Fibroblast of the aortic adventitia (primary cell): ENCODE data around the gene ITIH1. TPM values are rescaled to one million over a fixed set of nuclear protein-coding genes. Genes with fewer than 3 reads are reported as not detected.

Experiments
- DNase-seq: peaks from one replicate; pipeline ENCODE4 v3.0.0-alpha.2; 2010; ENCODE audit warnings: low read depth
- H3K4me3 ChIP-seq: 2 replicates; pipeline ENCODE4 v1.5.1; 2011; ENCODE audit warnings: low read depth, mild to moderate bottlenecking, control low read depth, low read length, moderate library complexity
- CTCF ChIP-seq: IDR thresholded peaks from 2 replicates; pipeline ENCODE4 v1.5.1; 2011; ENCODE audit warnings: mild to moderate bottlenecking, low read length, control low read depth, inconsistent platforms; ENCODE audit not compliant: insufficient read depth
- total RNA-seq: library from RNA; depleted of rRNA; stranded (reverse); fragments of >200 nt; gene quantifications from 2 replicates; pipeline ENCODE4 v1.2.3, GENCODE V29; 2012; ENCODE audit warnings: low replicate concordance

Gene ITIH1
- total RNA-seq, 1 donor = not detected

DNA sequence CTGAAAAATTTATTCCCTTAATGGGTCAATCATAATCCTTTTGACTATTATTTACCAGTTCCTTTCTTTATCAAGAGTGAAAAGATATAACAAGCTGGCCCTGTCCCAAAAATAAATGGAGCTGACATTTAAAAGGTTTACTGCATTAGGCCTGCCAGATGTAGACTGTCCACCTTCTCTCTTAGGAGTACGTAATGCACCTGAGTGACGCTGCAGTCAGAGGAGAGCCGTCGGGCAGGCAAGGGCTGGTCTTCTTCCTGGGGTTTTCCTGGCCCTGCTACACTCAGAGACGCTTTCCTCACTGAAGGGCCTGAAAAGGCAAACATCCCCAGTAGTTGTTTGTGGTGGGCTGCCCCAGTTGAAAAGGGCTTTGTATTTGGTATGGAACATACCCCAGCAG lies 34.2 kb upstream of the ITIH1 start:
- DNase-seq = no peak
- TF ChIP-seq CTCF = no peak
- H3K4me3 ChIP-seq = no peak overlapping the region

- no peak overlapping the region for H3K4me3 ChIP-seq
- DNase-seq = no peak
- no peak for TF ChIP-seq CTCF
Measured at GRCh38 chr3:52743721-52744120, 33.7 kb upstream of the ITIH1 start.

DNA sequence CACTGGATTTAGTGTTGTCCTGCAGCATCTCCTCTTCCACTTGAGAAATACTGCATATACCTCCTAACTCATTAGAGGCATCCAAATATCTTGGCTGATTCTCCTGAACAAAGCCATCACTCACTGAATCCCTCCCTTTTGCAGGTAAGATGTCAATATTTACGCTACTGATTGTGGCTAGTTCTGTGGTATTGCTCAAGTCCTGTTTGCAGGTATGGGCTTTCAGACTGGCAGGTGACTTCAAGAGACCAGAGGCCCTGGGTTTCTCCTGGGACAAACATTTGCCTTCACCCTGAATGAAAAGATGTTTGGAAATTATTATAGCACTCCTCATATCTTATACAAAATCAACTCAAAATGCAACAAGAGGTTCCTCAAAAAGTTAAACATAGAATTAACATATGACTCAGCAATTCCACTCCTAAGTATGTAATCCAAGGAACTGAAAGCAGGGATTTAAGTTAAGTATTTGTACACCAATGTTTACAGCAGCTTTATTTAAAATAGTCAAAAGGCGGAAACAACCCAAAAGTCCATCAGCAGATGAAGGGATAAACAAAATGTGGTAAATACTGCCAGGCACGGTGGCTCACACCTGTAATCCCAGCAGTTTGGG lies 25.2 kb upstream of the ITIH1 start:
- no peak overlapping the region for H3K4me3 ChIP-seq
- TF ChIP-seq CTCF = no peak
- peak; percentile 6 for DNase-seq

DNA sequence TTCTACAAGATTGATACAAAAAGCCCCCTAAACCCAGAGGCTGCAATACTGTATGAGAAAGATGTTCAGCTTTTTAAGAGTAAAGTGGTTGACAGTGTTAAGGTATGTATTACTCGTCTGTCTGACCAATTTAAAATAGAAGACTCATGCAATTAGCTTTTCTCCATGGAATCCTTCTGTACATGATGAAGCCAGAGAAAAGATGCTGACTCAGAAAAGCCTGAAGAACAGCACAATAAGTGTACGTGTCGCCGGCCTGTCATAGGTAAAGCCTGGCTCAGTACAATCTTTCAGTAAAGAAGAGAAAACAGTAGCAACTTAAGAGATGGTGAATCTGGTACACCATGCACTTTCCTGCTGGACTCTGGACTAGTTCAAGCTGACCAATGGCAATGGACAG lies 23.0 kb upstream of the ITIH1 start:
- H3K4me3 ChIP-seq = no peak overlapping the region
- no peak for DNase-seq
- TF ChIP-seq CTCF = no peak

- no peak overlapping the region for H3K4me3 ChIP-seq
- no peak for DNase-seq
- TF ChIP-seq CTCF = no peak
Measured at GRCh38 chr3:52756141-52756540, 21.3 kb upstream of the ITIH1 start.

DNA sequence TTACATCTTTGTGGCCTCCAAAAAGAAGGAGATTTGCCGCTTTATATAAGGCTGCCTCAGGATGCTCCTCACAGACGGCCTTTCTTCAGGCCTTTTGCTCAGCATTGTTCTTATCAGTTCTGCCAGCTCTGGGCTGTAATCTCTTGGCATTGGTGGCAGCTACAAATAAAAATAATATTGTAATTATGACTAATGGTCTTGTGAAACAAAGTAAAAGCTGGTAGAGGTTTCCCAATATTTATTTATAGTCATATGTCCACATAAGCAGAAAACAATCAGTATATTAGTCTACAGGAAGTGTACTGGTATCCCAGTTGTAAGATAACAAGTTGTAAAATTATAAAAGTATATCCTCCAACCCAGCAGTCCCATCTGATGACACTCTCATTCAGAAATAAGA lies 13.9 kb upstream of the ITIH1 start:
- peak; percentile 51 for DNase-seq
- no peak overlapping the region for H3K4me3 ChIP-seq
- no peak for TF ChIP-seq CTCF

GRCh38 chr3:52769786-52770455 lies 7.5 kb upstream of the ITIH1 start:
- no peak for TF ChIP-seq CTCF
- peak overlapping the region; percentile 92 for H3K4me3 ChIP-seq
- peak; percentile 7 for DNase-seq
